SHP77 treated with DMSO at 0.1 percent for 48 hours (cell line): Measurements from ENCODE around the gene DNAJB2.
"Not testable (repeated sequence)": the region's sequence is repeated elsewhere in the genome, so short reads cannot be mapped to it uniquely, and the experiment has no call there.

ENCODE experiments used
- DNase-seq: peaks from one replicate; lab custom pipeline; 2025; lab: John Stamatoyannopoulos, UW

DNAJB2 gene

GRCh38 chr2:219285373-219285735, 6.2 kb downstream of the DNAJB2 start:
- DNase-seq: no peak

- no peak for DNase-seq
These were observed 6.8 kb downstream of the DNAJB2 start for GRCh38 chr2:219285894-219286425.

GRCh38 chr2:219286436-219287115, 7.4 kb downstream of the DNAJB2 start:
- no peak for DNase-seq

- DNase-seq: not testable (repeated sequence)
These were observed 7.9 kb downstream of the DNAJB2 start for GRCh38 chr2:219287116-219287440.

- no peak for DNase-seq
These were observed 8.6 kb downstream of the DNAJB2 start for GRCh38 chr2:219287580-219288265.

GRCh38 chr2:219289195-219289536, 10.0 kb downstream of the DNAJB2 start:
- no peak for DNase-seq

GRCh38 chr2:219289537-219290361, 10.6 kb downstream of the DNAJB2 start:
- no peak for DNase-seq

- no peak for DNase-seq
These were observed 11.4 kb downstream of the DNAJB2 start for GRCh38 chr2:219290381-219291171.

GRCh38 chr2:219291394-219291793, 12.2 kb downstream of the DNAJB2 start:
- DNase-seq: no peak

- DNase-seq: no peak
These were observed 12.8 kb downstream of the DNAJB2 start for GRCh38 chr2:219291910-219292490.

GRCh38 chr2:219292616-219293015, 13.4 kb downstream of the DNAJB2 start:
- no peak for DNase-seq

GRCh38 chr2:219293736-219294231, 14.6 kb downstream of the DNAJB2 start:
- no peak for DNase-seq

GRCh38 chr2:219294356-219295351, 15.5 kb downstream of the DNAJB2 start:
- no peak for DNase-seq

- no peak for DNase-seq
These were observed 17.0 kb downstream of the DNAJB2 start for GRCh38 chr2:219296142-219296541.

- DNase-seq: no peak
These were observed 17.6 kb downstream of the DNAJB2 start for GRCh38 chr2:219296631-219297391.

- no peak for DNase-seq
These were observed 18.7 kb downstream of the DNAJB2 start for GRCh38 chr2:219297766-219298456.

- peak; percentile 44 for DNase-seq
These were observed 19.7 kb downstream of the DNAJB2 start for GRCh38 chr2:219298759-219299371.

- no peak for DNase-seq
These were observed 20.2 kb downstream of the DNAJB2 start for GRCh38 chr2:219299372-219299760.
